Astrocyte of the spinal cord (primary cell): Measurements from ENCODE around the gene GOLGB1.

Experiments used
- DNase-seq: peaks from one replicate; pipeline ENCODE4 v3.0.0; 2011; ENCODE audit warnings: low read depth, low spot score
- H3K4me3 ChIP-seq: 2 replicates; pipeline ENCODE4 v1.5.1; 2011; ENCODE audit warnings: low read depth, mild to moderate bottlenecking, low read length, moderate library complexity
- CTCF ChIP-seq: IDR thresholded peaks from 2 replicates; pipeline ENCODE4 v1.5.1; 2012; ENCODE audit warnings: low read depth, mild to moderate bottlenecking, low read length, inconsistent platforms
- in situ Hi-C: cut with HindIII; loops from 2 replicates; pipeline ENCODE4 v1.10.0; 2017; ENCODE audit warnings: low sequenced_read_pairs

Gene GOLGB1

GRCh38 chr3:121658716-121659435 is 90.7 kb downstream of the GOLGB1 start:
- in situ Hi-C loops: no loop called here
- no peak overlapping the region for H3K4me3 ChIP-seq
- no peak for DNase-seq
- no peak for TF ChIP-seq CTCF

DNA sequence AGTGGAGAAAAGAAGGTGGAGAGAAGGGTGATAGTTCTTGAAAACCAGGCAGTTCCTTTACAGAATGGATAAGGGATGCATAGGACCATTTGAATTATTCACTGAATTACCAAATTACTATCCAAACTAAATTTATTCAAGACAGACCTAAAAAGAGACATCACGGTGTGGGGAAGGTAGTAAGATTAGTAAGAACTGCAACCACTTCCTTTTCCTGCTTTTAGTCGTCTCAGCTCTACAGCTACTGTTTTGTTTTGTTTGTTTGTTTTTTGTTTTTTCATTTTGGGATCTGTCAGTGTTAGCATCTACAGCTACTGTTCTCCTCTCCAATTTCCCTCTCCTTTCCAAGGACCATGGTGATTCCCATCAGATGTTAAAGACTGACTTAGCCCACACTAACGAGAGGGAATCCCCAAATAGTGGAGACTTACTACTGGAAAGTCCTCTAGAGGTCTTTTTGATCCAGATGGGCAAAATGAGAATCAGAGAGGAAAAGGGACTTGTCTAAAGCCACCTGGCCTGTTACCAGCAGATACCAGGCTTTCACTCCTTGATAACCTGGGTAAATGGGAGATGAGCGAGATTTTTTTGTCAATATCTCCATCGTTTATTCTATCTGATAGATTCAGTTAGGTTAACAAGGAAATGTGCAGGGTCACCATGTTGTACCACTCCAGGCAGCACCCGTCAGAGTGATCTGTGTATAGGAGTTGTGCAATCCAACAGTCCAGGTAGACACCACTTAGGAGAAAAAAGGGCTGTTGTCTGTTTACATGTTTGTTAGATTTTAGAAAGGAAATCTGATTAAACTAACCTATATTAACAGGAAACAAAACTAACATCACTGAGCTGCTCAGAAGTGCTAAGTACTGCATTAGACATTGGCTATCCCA is 94.8 kb downstream of the GOLGB1 start:
- no peak overlapping the region for H3K4me3 ChIP-seq
- TF ChIP-seq CTCF: no peak
- in situ Hi-C loops: no loop called here
- DNase-seq: no peak

- no peak overlapping the region for H3K4me3 ChIP-seq
- peak; percentile 16 for DNase-seq
- TF ChIP-seq CTCF: no peak
- in situ Hi-C loops: no loop called here
These were observed 97.9 kb downstream of the GOLGB1 start for GRCh38 chr3:121651684-121652083.

- DNase-seq: no peak
- TF ChIP-seq CTCF: no peak
- in situ Hi-C loops: no loop called here
- no peak overlapping the region for H3K4me3 ChIP-seq
These were observed 99.9 kb downstream of the GOLGB1 start for GRCh38 chr3:121649645-121650044.

GRCh38 chr3:121648219-121648958 is 101.2 kb downstream of the GOLGB1 start:
- TF ChIP-seq CTCF: no peak
- H3K4me3 ChIP-seq: no peak overlapping the region
- in situ Hi-C loops: no loop called here
- no peak for DNase-seq

- no peak for TF ChIP-seq CTCF
- DNase-seq: no peak
- no peak overlapping the region for H3K4me3 ChIP-seq
- in situ Hi-C loops: no loop called here
These were observed 104.5 kb downstream of the GOLGB1 start for GRCh38 chr3:121645054-121645453.
